ENCODE data around the gene SPACDR.

DNA sequence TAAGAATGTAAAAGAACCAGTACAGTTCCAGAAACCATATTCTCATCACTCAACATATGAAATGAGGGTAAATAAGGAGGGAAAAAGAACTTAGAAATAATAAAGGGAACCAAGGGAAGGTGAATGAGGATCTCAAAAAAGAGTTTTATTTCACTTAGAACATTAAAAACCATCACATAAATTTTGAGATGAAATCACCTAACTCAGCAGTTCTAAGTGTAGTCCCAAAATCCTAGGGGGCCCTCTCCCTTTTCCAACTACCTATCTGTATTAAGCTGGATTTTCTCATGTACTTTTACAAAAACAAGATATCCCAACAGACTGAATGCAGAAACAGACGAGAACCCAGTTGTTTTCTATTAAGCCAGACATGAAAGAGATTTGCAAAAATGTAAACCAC is 38.7 kb downstream of the SPACDR start:
- no peak for TF ChIP-seq POLR2AphosphoS5 (IDR thresholded peaks at IDR 0.05; ENCODE audit: low read depth)
- TF ChIP-seq, protein P1, sequence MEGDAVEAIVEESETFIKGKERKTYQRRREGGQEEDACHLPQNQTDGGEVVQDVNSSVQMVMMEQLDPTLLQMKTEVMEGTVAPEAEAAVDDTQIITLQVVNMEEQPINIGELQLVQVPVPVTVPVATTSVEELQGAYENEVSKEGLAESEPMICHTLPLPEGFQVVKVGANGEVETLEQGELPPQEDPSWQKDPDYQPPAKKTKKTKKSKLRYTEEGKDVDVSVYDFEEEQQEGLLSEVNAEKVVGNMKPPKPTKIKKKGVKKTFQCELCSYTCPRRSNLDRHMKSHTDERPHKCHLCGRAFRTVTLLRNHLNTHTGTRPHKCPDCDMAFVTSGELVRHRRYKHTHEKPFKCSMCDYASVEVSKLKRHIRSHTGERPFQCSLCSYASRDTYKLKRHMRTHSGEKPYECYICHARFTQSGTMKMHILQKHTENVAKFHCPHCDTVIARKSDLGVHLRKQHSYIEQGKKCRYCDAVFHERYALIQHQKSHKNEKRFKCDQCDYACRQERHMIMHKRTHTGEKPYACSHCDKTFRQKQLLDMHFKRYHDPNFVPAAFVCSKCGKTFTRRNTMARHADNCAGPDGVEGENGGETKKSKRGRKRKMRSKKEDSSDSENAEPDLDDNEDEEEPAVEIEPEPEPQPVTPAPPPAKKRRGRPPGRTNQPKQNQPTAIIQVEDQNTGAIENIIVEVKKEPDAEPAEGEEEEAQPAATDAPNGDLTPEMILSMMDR (IDR thresholded peaks at IDR 0.05; ENCODE audit: insufficient read depth, low read length) = no peak
- TF ChIP-seq GABPA (IDR thresholded peaks at IDR 0.05; ENCODE audit: low read depth) = no peak
